Measurements from ENCODE around the gene CCNL2. TPM values are rescaled to one million over a fixed set of nuclear protein-coding genes. Genes with fewer than 3 reads are reported as not detected.

The CCNL2 gene
- total RNA-seq, 1 donor from 2014 or later: 134 TPM

GRCh38 chr1:1402072-1402900 lies 3.2 kb upstream of the CCNL2 start:
- peaks cover 9% of the 10 kb centered on the region for H3K36me3 ChIP-seq (ENCODE audit: control insufficient read depth, insufficient read depth, low read length)
- H3K4me3 ChIP-seq (ENCODE audit: low read depth, low read length): no peak overlapping the region
- no peaks in the 10 kb centered on the region for H3K27me3 ChIP-seq (ENCODE audit: control insufficient read depth, insufficient read depth, low read length)
- DNase-seq (ENCODE audit: low read depth): no peak
- peak; percentile 74 for TF ChIP-seq CTCF (IDR thresholded peaks at IDR 0.05; ENCODE audit: insufficient read depth, low read length, poor library complexity, severe bottlenecking)

DNA sequence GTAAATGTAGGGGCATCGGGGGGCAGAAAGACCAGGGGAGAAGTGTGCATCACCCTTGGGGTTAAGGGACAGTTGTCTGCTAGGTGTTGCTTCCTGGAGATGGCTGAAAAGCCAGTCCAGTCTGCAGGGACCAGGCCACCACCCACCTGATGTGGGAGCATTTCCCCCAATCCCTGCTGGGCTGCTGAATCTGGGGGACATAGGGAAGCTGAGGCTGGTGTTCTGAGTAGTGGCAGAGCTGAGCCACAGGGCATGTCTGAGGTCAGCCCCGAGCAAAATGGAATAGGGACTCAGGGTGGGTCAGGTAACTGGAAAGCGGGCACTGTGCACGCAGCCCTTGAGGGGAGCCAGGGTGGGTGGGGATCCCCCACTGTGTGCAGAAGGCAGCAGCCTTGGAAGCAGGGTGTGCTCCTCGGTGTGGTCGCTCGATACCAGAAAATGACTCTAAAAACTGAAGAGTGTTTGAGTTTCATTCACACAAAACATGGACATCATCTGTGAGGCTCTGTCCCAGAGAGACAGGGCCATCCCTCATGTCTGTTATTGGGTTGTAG lies 2.4 kb upstream of the CCNL2 start:
- DNase-seq (ENCODE audit: low read depth): no peak
- no peak for TF ChIP-seq CTCF (IDR thresholded peaks at IDR 0.05; ENCODE audit: insufficient read depth, low read length, poor library complexity, severe bottlenecking)
- Histone ChIP-seq H3K36me3 (ENCODE audit: control insufficient read depth, insufficient read depth, low read length) (peaks cover 9% of the 10 kb centered on the region), H3K4me3 (ENCODE audit: low read depth, low read length) (no peak overlapping the region), H3K27me3 (ENCODE audit: control insufficient read depth, insufficient read depth, low read length) (no peaks in the 10 kb centered on the region)

DNA sequence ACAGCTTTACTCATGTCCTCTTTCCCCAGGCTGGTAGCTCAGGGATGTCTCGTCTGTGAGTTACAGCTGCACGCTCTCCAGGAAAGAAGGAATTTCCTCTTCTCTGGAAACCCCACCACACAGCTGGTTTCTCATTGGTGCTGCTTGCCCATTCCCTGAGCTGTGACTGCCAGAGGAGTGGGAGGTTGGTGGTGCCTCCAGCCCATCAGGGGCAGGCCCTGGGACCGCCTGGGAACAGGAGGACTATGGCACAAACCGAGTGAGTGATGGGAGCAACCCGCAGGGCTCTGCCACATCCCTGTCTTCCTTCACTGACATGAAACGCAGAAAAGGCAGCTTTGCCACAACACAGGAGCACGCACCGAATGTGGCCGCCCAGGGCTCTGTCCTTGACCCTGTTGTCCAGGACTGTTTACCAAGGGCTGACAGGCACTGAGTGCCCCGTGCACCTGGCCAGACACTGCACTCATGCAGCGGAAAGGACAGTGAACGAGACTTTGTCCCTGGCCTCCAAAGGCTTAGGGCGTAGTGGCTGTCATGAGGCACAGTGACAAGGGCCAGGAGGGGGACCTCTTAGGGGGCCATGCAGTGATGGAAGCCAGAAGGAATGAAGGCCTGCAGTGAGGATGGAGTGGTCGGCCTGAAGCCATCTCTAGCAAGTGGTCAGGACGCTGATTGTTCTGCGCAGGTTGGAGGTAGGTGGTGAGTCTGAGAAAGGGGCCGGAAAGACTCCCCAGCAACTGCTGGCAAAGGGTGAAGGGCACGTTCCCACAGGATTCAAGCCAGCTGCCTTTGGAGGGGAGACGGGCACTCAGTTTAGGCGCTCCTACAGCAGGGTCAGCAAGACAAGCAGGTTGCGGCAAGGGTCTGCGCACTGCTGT lies 1.7 kb upstream of the CCNL2 start:
- Histone ChIP-seq H3K4me3 (ENCODE audit: low read depth, low read length) (peak overlapping the region; percentile 96), H3K27me3 (ENCODE audit: control insufficient read depth, insufficient read depth, low read length) (no peaks in the 10 kb centered on the region), H3K36me3 (ENCODE audit: control insufficient read depth, insufficient read depth, low read length) (peaks cover 9% of the 10 kb centered on the region)
- no peak for TF ChIP-seq CTCF (IDR thresholded peaks at IDR 0.05; ENCODE audit: insufficient read depth, low read length, poor library complexity, severe bottlenecking)
- DNase-seq (ENCODE audit: low read depth): no peak

DNA sequence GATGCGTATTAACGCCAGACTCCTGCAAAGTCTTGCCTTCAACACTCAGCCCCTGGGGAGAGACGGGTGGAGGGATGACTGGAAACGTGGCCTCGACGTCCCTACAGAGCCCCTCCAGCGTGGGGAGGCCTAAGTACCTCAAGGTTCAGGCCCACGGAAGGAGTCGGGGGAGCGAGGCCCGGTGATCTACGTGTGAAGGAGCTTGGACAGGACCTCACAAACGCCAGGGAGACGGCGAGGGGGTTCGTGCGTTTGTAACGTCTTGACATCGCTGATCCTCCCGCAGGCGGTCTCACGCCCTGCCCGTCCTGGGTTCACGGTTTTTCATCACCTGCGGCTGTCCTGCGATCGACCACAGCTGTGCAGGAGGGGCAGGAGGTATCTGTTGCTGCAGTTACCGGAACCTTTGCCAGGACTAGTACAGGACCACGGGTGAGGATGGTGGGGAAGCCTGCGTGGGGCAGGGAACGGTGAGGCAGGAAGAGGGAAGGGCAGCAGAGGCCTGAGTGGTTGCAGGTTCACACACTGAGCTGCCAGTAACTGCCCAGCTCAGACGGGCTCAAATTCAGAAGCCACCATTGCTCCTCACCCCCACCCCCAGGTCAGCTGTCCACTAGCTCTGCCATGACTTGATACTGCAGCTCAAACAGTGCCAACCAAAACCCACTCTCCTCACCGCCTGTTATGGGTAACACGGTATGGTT lies 889 bp upstream of the CCNL2 start:
- peaks cover 10% of the 10 kb centered on the region for H3K36me3 ChIP-seq (ENCODE audit: control insufficient read depth, insufficient read depth, low read length)
- H3K27me3 ChIP-seq (ENCODE audit: control insufficient read depth, insufficient read depth, low read length): no peaks in the 10 kb centered on the region
- TF ChIP-seq CTCF (IDR thresholded peaks at IDR 0.05; ENCODE audit: insufficient read depth, low read length, poor library complexity, severe bottlenecking): no peak
- no peak for DNase-seq (ENCODE audit: low read depth)
- peak overlapping the region; percentile 96 for H3K4me3 ChIP-seq (ENCODE audit: low read depth, low read length)

- Histone ChIP-seq H3K4me3 (ENCODE audit: low read depth, low read length) (peak overlapping the region; percentile 96), H3K27me3 (ENCODE audit: control insufficient read depth, insufficient read depth, low read length) (no peaks in the 10 kb centered on the region), H3K36me3 (ENCODE audit: control insufficient read depth, insufficient read depth, low read length) (peaks cover 9% of the 10 kb centered on the region)
- no peak for TF ChIP-seq CTCF (IDR thresholded peaks at IDR 0.05; ENCODE audit: insufficient read depth, low read length, poor library complexity, severe bottlenecking)
- DNase-seq (ENCODE audit: low read depth): no peak
These were observed 403 bp downstream of the CCNL2 start for GRCh38 chr1:1398677-1399186.
